GM12878 (cell line): ENCODE measurements around the gene HS3ST6.

Experiments used
- BHLHE40 ChIP-seq, 2 experiments: fragments of 450-650 bp in 1 of 2; IDR thresholded peaks; 2 replicates each; pipeline ENCODE4 v1.6.1; 2011 to 2017; ENCODE audit warnings: low read depth in 2 of 2, borderline replicate concordance in 1 of 2, improper control_type of control experiment in 1 of 2, low read length in 1 of 2, mild to moderate bottlenecking in 1 of 2
- EGR1 ChIP-seq, 2 experiments: IDR thresholded peaks; 1 replicate in 1 of 2; 2 replicates in 1 of 2; pipeline ENCODE4 v1.6.1; 2011 to 2012; ENCODE audit warnings: low read depth in 2 of 2, low read length in 2 of 2, borderline replicate concordance in 1 of 2, mild to moderate bottlenecking in 1 of 2, moderate library complexity in 1 of 2
- EZH2 ChIP-seq: IDR thresholded peaks from 2 replicates; pipeline ENCODE4 v1.6.1; 2012; ENCODE audit warnings: low read depth, mild to moderate bottlenecking, control low read depth, inconsistent platforms, low read length, borderline replicate concordance; ENCODE audit not compliant: control insufficient read depth
- POLR2A ChIP-seq: IDR thresholded peaks from 2 replicates; pipeline ENCODE4 v1.6.1; 2011; ENCODE audit warnings: low read depth, mild to moderate bottlenecking, low read length
- RAD21 ChIP-seq: IDR thresholded peaks from 2 replicates; pipeline ENCODE4 v1.6.1; 2011; ENCODE audit warnings: mild to moderate bottlenecking, low read depth, low read length, moderate library complexity; ENCODE audit not compliant: insufficient read depth
- SRF ChIP-seq, 2 experiments: IDR thresholded peaks; 2 replicates each; pipeline ENCODE4 v1.6.1; 2011; ENCODE audit warnings: low read depth in 2 of 2, low read length in 2 of 2, mild to moderate bottlenecking in 1 of 2, moderate library complexity in 1 of 2
- SUZ12 ChIP-seq: fragments of 200-600 bp; sonication (generic); IDR thresholded peaks from one replicate; pipeline ENCODE4 v1.6.1; 2018; ENCODE audit warnings: antibody characterized with exemption, mild to moderate bottlenecking; ENCODE audit not compliant: unreplicated experiment
- ZNF207 ChIP-seq: fragments of 450-650 bp; IDR thresholded peaks from 2 replicates; pipeline ENCODE4 v1.6.1; 2014; ENCODE audit warnings: antibody characterized with exemption, mild to moderate bottlenecking, borderline replicate concordance

DNA sequence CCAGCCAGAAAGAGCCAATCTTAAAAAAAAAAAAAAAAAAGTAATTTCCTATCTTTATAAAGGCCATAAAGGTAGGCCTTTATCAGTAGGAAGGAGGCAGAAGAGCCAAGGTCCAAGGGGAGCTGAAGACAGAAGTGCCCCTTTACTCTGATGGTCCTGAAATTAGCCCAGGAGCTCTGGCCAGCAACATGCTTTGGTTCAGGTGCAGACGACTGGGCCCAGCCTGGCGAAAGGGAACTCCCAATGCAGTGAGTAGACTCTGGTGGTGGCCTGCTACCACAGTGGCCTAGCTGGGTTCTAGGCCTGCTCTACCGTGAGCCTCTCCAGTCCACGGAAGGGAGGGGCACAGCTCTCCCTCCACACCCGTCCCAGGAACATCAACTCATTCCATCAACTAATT, 23.1 kb downstream of the HS3ST6 start:
- TF ChIP-seq BHLHE40 (IDR thresholded peaks at IDR 0.05; ENCODE audit: borderline replicate concordance in 1 of 2, low read depth in 2 of 2, low read length in 1 of 2): no peak
- TF ChIP-seq POLR2A: no peak
- TF ChIP-seq SUZ12: no peak
- no peak for TF ChIP-seq SRF (IDR thresholded peaks at IDR 0.05; ENCODE audit: low read depth in 2 of 2, low read length in 2 of 2)
- no peak for TF ChIP-seq RAD21
- TF ChIP-seq EGR1 (IDR thresholded peaks at IDR 0.05; ENCODE audit: borderline replicate concordance in 1 of 2, low read depth in 2 of 2, low read length in 2 of 2): no peak
- TF ChIP-seq EZH2: no peak
- TF ChIP-seq ZNF207: no peak
